Loucy (cell line): Measurements from ENCODE around the gene DRC7.

Experiments used
- H2AFZ ChIP-seq: fragments of 200-600 bp; sonication (generic); 2 replicates; pipeline ENCODE4 v1.6.0; 2016; ENCODE audit warnings: antibody characterized with exemption, mild to moderate bottlenecking, low read length, moderate library complexity
- H3F3A ChIP-seq: fragments of 200-600 bp; 2 replicates; pipeline ENCODE4 v1.6.0; 2016; ENCODE audit warnings: antibody characterized with exemption, low read depth, mild to moderate bottlenecking
- H3K27me3 ChIP-seq: fragments of 200-600 bp; sonication (generic); 2 replicates; pipeline ENCODE4 v1.6.1; 2014; ENCODE audit warnings: low read length, mild to moderate bottlenecking; ENCODE audit not compliant: insufficient read depth, poor library complexity, severe bottlenecking
- H3K36me3 ChIP-seq: fragments of 200-600 bp; sonication (generic); 2 replicates; pipeline ENCODE4 v1.6.1; 2016; ENCODE audit warnings: low read length; ENCODE audit not compliant: insufficient read depth
- H3K4me1 ChIP-seq: fragments of 200-600 bp; sonication (generic); 2 replicates; pipeline ENCODE4 v1.5.1; 2014; ENCODE audit warnings: low read length, mild to moderate bottlenecking; ENCODE audit not compliant: insufficient read depth, poor library complexity, severe bottlenecking
- H3K4me2 ChIP-seq: fragments of 200-600 bp; sonication (generic); 2 replicates; pipeline ENCODE4 v1.6.0; 2014; ENCODE audit warnings: antibody characterized with exemption, low read length, low read depth, mild to moderate bottlenecking; ENCODE audit not compliant: poor library complexity, severe bottlenecking
- H3K4me3 ChIP-seq: fragments of 200-600 bp; sonication (generic); 2 replicates; pipeline ENCODE4 v1.5.1; 2014; ENCODE audit warnings: low read length, mild to moderate bottlenecking, mixed read lengths; ENCODE audit not compliant: poor library complexity, severe bottlenecking
- H3K79me2 ChIP-seq: fragments of 200-600 bp; sonication (generic); 2 replicates; pipeline ENCODE4 v1.6.1; 2014; ENCODE audit warnings: low read length; ENCODE audit not compliant: insufficient read depth
- H3K9ac ChIP-seq: fragments of 200-600 bp; sonication (generic); 2 replicates; pipeline ENCODE4 v1.6.0; 2014; ENCODE audit warnings: mild to moderate bottlenecking, low read depth, low read length, moderate library complexity; ENCODE audit not compliant: poor library complexity, severe bottlenecking
- H3K9me2 ChIP-seq: fragments of 200-600 bp; sonication (generic); replicated peaks from 2 replicates; pipeline ENCODE4 v1.6.1; 2016; ENCODE audit warnings: low read depth, low read length, mixed read lengths
- H3K9me3 ChIP-seq: fragments of 200-600 bp; sonication (generic); 2 replicates; pipeline ENCODE4 v1.6.1; 2014; ENCODE audit warnings: mild to moderate bottlenecking, antibody characterized with exemption, low read length, low read depth; ENCODE audit not compliant: insufficient read depth
- H4K20me1 ChIP-seq: fragments of 200-600 bp; sonication (generic); 2 replicates; pipeline ENCODE4 v1.6.0; 2014; ENCODE audit warnings: antibody characterized with exemption, low read length, mild to moderate bottlenecking; ENCODE audit not compliant: insufficient read depth, poor library complexity, severe bottlenecking
- CTCF ChIP-seq: fragments of 200-600 bp; sonication (generic); conservative IDR thresholded peaks from 2 replicates; pipeline ENCODE4 v1.5.1; 2014; ENCODE audit warnings: mild to moderate bottlenecking, antibody characterized with exemption, low read length
- EZH2phosphoT487 ChIP-seq: fragments of 200-600 bp; IDR thresholded peaks from 2 replicates; pipeline ENCODE4 v1.6.1; 2018; ENCODE audit warnings: antibody characterized with exemption, mild to moderate bottlenecking, moderate library complexity, borderline replicate concordance

The DRC7 gene

DNA sequence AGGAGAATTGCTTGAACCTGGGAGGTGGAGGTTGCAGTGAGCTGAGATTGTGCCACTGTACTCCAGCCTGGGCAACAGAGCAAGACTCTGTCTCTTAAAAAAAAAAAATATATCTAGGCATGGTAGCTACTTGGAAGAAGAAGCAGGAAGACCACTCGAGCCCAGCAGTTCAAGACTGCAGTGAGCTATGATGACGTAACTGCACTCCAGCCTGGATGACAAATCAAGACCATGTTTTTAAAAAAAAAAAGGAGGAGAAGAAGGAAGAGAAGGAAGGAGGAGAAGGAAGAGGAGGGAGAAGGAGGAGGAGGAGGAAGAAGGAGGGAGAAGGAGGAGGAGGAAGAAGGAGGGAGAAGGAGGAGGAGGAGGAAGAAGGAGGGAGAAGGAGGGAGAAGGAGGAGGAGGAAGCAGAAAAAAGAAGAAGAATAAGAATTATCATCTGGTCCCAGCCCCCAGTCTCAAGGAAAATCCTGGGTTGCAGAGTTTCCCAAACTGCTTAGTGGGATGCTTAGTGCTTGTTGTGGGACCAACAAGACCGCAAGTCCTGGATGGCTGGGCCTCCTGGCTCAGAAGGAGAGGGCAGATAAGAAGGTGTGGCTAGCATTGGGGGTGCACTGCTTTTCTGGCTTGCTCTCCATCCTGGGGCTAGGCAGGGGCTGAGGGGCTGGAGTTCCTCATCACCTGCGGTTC lies 3.7 kb upstream of the DRC7 start:
- no peaks in the 10 kb centered on the region for H3K36me3 ChIP-seq
- H3K9ac ChIP-seq = peak overlapping the region; percentile 98
- H3K9me2 ChIP-seq = no peaks in the 10 kb centered on the region
- no peak overlapping the region for H3K4me3 ChIP-seq
- peak overlapping the region; percentile 37; the same call in 1 of the 2 replicates for H2AFZ ChIP-seq
- H3K9me3 ChIP-seq = no peaks in the 10 kb centered on the region
- H3K27me3 ChIP-seq = no peaks in the 10 kb centered on the region
- no peaks in the 10 kb centered on the region for H4K20me1 ChIP-seq
- H3F3A ChIP-seq = peaks cover 8% of the 10 kb centered on the region
- H3K4me2 ChIP-seq = peak overlapping the region; percentile 65
- H3K79me2 ChIP-seq = peaks cover 26% of the 10 kb centered on the region
- no peak for TF ChIP-seq CTCF
- no peak for TF ChIP-seq EZH2phosphoT487
- peaks cover 64% of the 10 kb centered on the region for H3K4me1 ChIP-seq

GRCh38 chr16:57692636-57693035 lies 2.0 kb upstream of the DRC7 start:
- TF ChIP-seq CTCF (no peak), EZH2phosphoT487 (no peak)
- H3K4me2 ChIP-seq = no peak overlapping the region
- H3K4me1 ChIP-seq = peaks cover 51% of the 10 kb centered on the region

DNA sequence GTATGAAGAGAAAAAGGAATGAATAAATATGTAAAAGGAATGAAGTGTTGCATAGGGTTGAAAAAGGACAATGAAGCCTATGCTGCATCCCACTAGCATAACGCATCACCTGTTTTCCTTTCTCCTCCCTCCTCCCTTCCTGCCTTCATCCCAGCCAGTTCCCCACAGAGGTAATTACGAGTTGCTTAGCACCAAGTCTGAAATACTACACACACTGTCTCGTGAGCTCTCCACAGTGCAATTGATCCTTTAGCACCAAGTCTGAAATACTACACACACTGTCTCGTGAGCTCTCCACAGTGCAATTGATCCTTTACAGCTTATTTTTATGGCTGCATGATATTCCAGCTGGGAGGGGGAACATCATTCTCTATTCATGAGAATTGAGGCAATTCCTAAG lies 1.1 kb upstream of the DRC7 start:
- H3K79me2 ChIP-seq = peaks cover 9% of the 10 kb centered on the region
- H4K20me1 ChIP-seq = no peaks in the 10 kb centered on the region
- no peaks in the 10 kb centered on the region for H3K36me3 ChIP-seq
- peaks cover 8% of the 10 kb centered on the region for H3F3A ChIP-seq
- H3K4me3 ChIP-seq = no peak overlapping the region
- no peak overlapping the region for H2AFZ ChIP-seq
- H3K4me1 ChIP-seq = peaks cover 42% of the 10 kb centered on the region
- H3K9me2 ChIP-seq = no peaks in the 10 kb centered on the region
- no peak overlapping the region for H3K9ac ChIP-seq
- H3K27me3 ChIP-seq = no peaks in the 10 kb centered on the region
- TF ChIP-seq EZH2phosphoT487 (no peak), CTCF (no peak)
- H3K9me3 ChIP-seq = no peaks in the 10 kb centered on the region
- no peak overlapping the region for H3K4me2 ChIP-seq

More at GRCh38 chr16:57692636-57693035, 2.0 kb upstream of the DRC7 start:
- Histone ChIP-seq H2AFZ (no peak overlapping the region), H3F3A (peaks cover 8% of the 10 kb centered on the region), H3K79me2 (peaks cover 19% of the 10 kb centered on the region), H3K36me3 (no peaks in the 10 kb centered on the region), H4K20me1 (no peaks in the 10 kb centered on the region), H3K9me3 (no peaks in the 10 kb centered on the region), H3K4me3 (no peak overlapping the region), H3K9ac (no peak overlapping the region), H3K9me2 (no peaks in the 10 kb centered on the region), H3K27me3 (no peaks in the 10 kb centered on the region)
